IMR-90 (cell line): ENCODE results near the gene CIAO2B. TPM values are rescaled to one million over a fixed set of nuclear protein-coding genes. Genes with fewer than 3 reads are reported as not detected.
A peak's percentile ranks its signal among the peaks of the same experiment; 100 is the strongest.

Source experiments
- ATAC-seq: fragments of 200-7000 bp; cut with Tn5 transposase; 2 replicates; pipeline ENCODE4 v1.9.1; 2020; ENCODE audit warnings: low read depth, mild to moderate bottlenecking, moderate library complexity
- BruUV-seq: library from RNA; stranded (reverse); fragments of 400-500 nt; replicated peaks from 2 replicates; lab custom pipeline; 2021; lab: Mats Ljungman, UMichigan
- CTCF ChIA-PET: fragments of 300-600 bp; formaldehyde crosslinking; extraction: SDS; loops from one replicate; lab custom pipeline; 2021; ENCODE audit warnings: antibody characterized with exemption; lab: Yijun Ruan, JAX
- POLR2A ChIA-PET: fragments of 300-600 bp; sonication (Branson Sonifier 250); formaldehyde crosslinking; loops from one replicate; lab custom pipeline; 2022; ENCODE audit warnings: antibody characterized with exemption; ENCODE audit not compliant: unreplicated experiment; lab: Charles Lee
- DNase-seq: peaks from one replicate; pipeline ENCODE4 v3.0.0; 2013
- H2AFZ ChIP-seq: replicated peaks from 2 replicates; pipeline ENCODE3; 2013; ENCODE audit warnings: low read length, mild to moderate bottlenecking; ENCODE audit not compliant: poor library complexity
- H2AK5ac ChIP-seq: 2 replicates; pipeline ENCODE4 v1.6.1; 2013; ENCODE audit warnings: low read depth, low read length, inconsistent platforms
- H2AK9ac ChIP-seq: replicated peaks from 2 replicates; pipeline ENCODE3; 2013; ENCODE audit warnings: mild to moderate bottlenecking, low read depth, low read length, moderate library complexity; ENCODE audit not compliant: poor library complexity
- H2BK120ac ChIP-seq: 2 replicates; pipeline ENCODE4 v1.6.1; 2013; ENCODE audit warnings: low read depth, low read length, inconsistent platforms
- H2BK15ac ChIP-seq: 3 replicates; pipeline ENCODE4 v1.6.1; 2013; ENCODE audit warnings: low read depth, low read length, inconsistent platforms
- H2BK20ac ChIP-seq: 2 replicates; pipeline ENCODE4 v1.6.1; 2013; ENCODE audit warnings: low read depth, mild to moderate bottlenecking, inconsistent platforms, low read length, moderate library complexity
- H2BK5ac ChIP-seq: 2 replicates; pipeline ENCODE4 v1.6.1; 2013; ENCODE audit warnings: mild to moderate bottlenecking, low read depth, low read length, inconsistent platforms; ENCODE audit not compliant: poor library complexity, severe bottlenecking
- H3K14ac ChIP-seq: replicated peaks from 2 replicates; pipeline ENCODE4 v1.6.1; 2013; ENCODE audit warnings: low read depth, low read length, inconsistent platforms
- H3K18ac ChIP-seq: 2 replicates; pipeline ENCODE4 v1.6.1; 2013; ENCODE audit warnings: low read depth, low read length, control low read depth
- H3K23ac ChIP-seq: 2 replicates; pipeline ENCODE4 v1.6.1; 2013; ENCODE audit warnings: low read depth, low read length, inconsistent platforms
- H3K27ac ChIP-seq: 2 replicates; pipeline ENCODE4 v1.5.1; 2013; ENCODE audit warnings: mild to moderate bottlenecking, control low read depth, low read length; ENCODE audit not compliant: insufficient read depth
- H3K27me3 ChIP-seq: 2 replicates; pipeline ENCODE4 v1.6.1; 2013; ENCODE audit warnings: low read length; ENCODE audit not compliant: control insufficient read depth, insufficient read depth
- H3K36me3 ChIP-seq: 2 replicates; pipeline ENCODE4 v1.6.1; 2013; ENCODE audit warnings: low read length, mixed read lengths; ENCODE audit not compliant: control insufficient read depth, insufficient read depth
- H3K4ac ChIP-seq: 2 replicates; pipeline ENCODE4 v1.6.1; 2013; ENCODE audit warnings: low read depth, low read length, inconsistent platforms
- H3K4me1 ChIP-seq: 2 replicates; pipeline ENCODE4 v1.6.1; 2013; ENCODE audit warnings: low read length, mixed read lengths; ENCODE audit not compliant: control insufficient read depth, insufficient read depth
- H3K4me2 ChIP-seq: 2 replicates; pipeline ENCODE4 v1.6.1; 2013; ENCODE audit warnings: low read depth, mild to moderate bottlenecking, control low read depth, low read length, moderate library complexity
- H3K4me3 ChIP-seq: 2 replicates; pipeline ENCODE4 v1.5.1; 2013; ENCODE audit warnings: low read depth, mild to moderate bottlenecking, control low read depth, low read length, moderate library complexity; ENCODE audit not compliant: insufficient read depth
- H3K56ac ChIP-seq: 2 replicates; pipeline ENCODE4 v1.6.1; 2013; ENCODE audit warnings: low read length, inconsistent platforms; ENCODE audit not compliant: insufficient read depth; ENCODE audit errors: extremely low read depth
- H3K79me1 ChIP-seq, 2 experiments: 2 replicates each; pipeline ENCODE4 v1.6.1; 2013; ENCODE audit warnings: low read length in 2 of 2, inconsistent platforms in 1 of 2, low read depth in 1 of 2
- H3K9ac ChIP-seq: 2 replicates; pipeline ENCODE4 v1.6.1; 2013; ENCODE audit warnings: low read depth, low read length, control low read depth
- H3K9me1 ChIP-seq: 2 replicates; pipeline ENCODE4 v1.6.1; 2013; ENCODE audit warnings: low read length, inconsistent platforms; ENCODE audit not compliant: insufficient read depth
- H3K9me3 ChIP-seq: 2 replicates; pipeline ENCODE4 v1.6.1; 2013; ENCODE audit warnings: low read length; ENCODE audit not compliant: control insufficient read depth, insufficient read depth
- H4K20me1 ChIP-seq: 2 replicates; pipeline ENCODE4 v1.6.1; 2013; ENCODE audit warnings: low read length, inconsistent platforms; ENCODE audit not compliant: insufficient read depth
- H4K5ac ChIP-seq: 2 replicates; pipeline ENCODE4 v1.6.1; 2013; ENCODE audit warnings: mild to moderate bottlenecking, low read depth, low read length, control low read depth
- H4K8ac ChIP-seq, 2 experiments: 2 replicates each; pipeline ENCODE4 v1.6.1; 2013; ENCODE audit warnings: low read depth in 2 of 2, low read length in 2 of 2, control low read depth in 1 of 2, inconsistent platforms in 1 of 2
- H4K91ac ChIP-seq: 2 replicates; pipeline ENCODE4 v1.6.1; 2013; ENCODE audit warnings: low read depth, low read length, inconsistent platforms; ENCODE audit not compliant: insufficient read depth
- NFE2L2 ChIP-seq: fragments of 150-350 bp; IDR thresholded peaks from 2 replicates; pipeline ENCODE4 v1.6.1; 2016; ENCODE audit warnings: low read depth, mild to moderate bottlenecking, low read length
- POLR2A ChIP-seq: IDR thresholded peaks from 2 replicates; pipeline ENCODE4 v1.6.1; 2012; ENCODE audit warnings: mild to moderate bottlenecking, low read depth, low read length
- RFX5 ChIP-seq: IDR thresholded peaks from 2 replicates; pipeline ENCODE4 v1.8.0; 2012; ENCODE audit warnings: low read depth, mild to moderate bottlenecking, low read length, moderate library complexity
- USF2 ChIP-seq: fragments of 150-350 bp; IDR thresholded peaks from 2 replicates; pipeline ENCODE4 v1.6.1; 2017; ENCODE audit warnings: mild to moderate bottlenecking, antibody characterized with exemption, low read length, low read depth
- WGBS, 2 experiments: methylation state at CpG; one replicate each; pipeline versions ENCODE4 v1.1.5 to v1.1.7; 2013; ENCODE audit warnings: missing lambda C conversion rate in 2 of 2; ENCODE audit not compliant: insufficient read length in 1 of 2; ENCODE audit errors: extremely low coverage in 2 of 2; 5-methylcytosine and 5-hydroxymethylcytosine counted together
- dilution Hi-C: fragments of 300-500 bp; cut with HindIII; formaldehyde crosslinking; loops from one replicate; pipeline ENCODE4 v1.14.3; 2018; ENCODE audit warnings: low sequenced_read_pairs; ENCODE audit not compliant: unreplicated experiment
- in situ Hi-C: fragments of 300-500 bp; cut with MboI; formaldehyde crosslinking; loops from 3 replicates; pipeline ENCODE4 v1.14.3; 2019; ENCODE audit warnings: low sequenced_read_pairs, inconsistent platforms, mixed read lengths
- intact Hi-C: fragments of 100-400 bp; cut with micrococcal nuclease; formaldehyde crosslinking; loops from 2 replicates; pipeline ENCODE4 v1.10.0; 2022
- polyA plus RNA-seq, 3 experiments: library from polyadenylated mRNA; depleted of rRNA; stranded (reverse); fragments of >200 nt; gene quantifications; 2 replicates each; pipeline ENCODE4 v1.2.3, GENCODE V29; 2012; ENCODE audit warnings: low replicate concordance in 1 of 3
- total RNA-seq: library from RNA; depleted of rRNA; stranded (reverse); fragments of >200 nt; gene quantifications from 2 replicates; pipeline ENCODE4 v1.2.3, GENCODE V29; 2012
- TF ChIP-seq, protein P1 (sequence below): conservative IDR thresholded peaks from 2 replicates; pipeline ENCODE4 v1.5.1; 2012; ENCODE audit warnings: mild to moderate bottlenecking, low read depth, low read length, improper control_type of control experiment

Gene CIAO2B
- total and polyA plus RNA-seq, 2 of the 4 experiments (the other 2 are of a cell fraction) = 148 to 234 TPM

GRCh38 chr16:66948837-66949225, 14.6 kb upstream of the CIAO2B start:
- Histone ChIP-seq H4K8ac (no peak overlapping the region), H4K91ac (no peak overlapping the region), H3K27me3 (peaks cover 16% of the 10 kb centered on the region; the same call in 1 of the 2 replicates), H2BK15ac (no peak overlapping the region), H3K56ac (no peak overlapping the region), H3K27ac (no peak overlapping the region), H3K4me3 (no peak overlapping the region), H2BK120ac (no peak overlapping the region), H3K9ac (no peak overlapping the region), H3K18ac (no peak overlapping the region), H2BK20ac (no peak overlapping the region), H2AK5ac (no peak overlapping the region), H4K20me1 (no peaks in the 10 kb centered on the region), H3K9me3 (peaks cover 2% of the 10 kb centered on the region; the same call in 1 of the 2 replicates), H3K4me2 (peak overlapping the region; percentile 98; the same call in 1 of the 2 replicates), H3K79me1 (no peaks in the 10 kb centered on the region), H3K14ac (no peak overlapping the region), H4K5ac (no peak overlapping the region), H3K9me1 (no peaks in the 10 kb centered on the region), H3K4ac (no peak overlapping the region), H3K4me1 (peaks cover 6% of the 10 kb centered on the region), H2BK5ac (no peak overlapping the region), H2AFZ (peak overlapping the region; percentile 90), H3K23ac (no peak overlapping the region), H3K36me3 (peaks cover 2% of the 10 kb centered on the region; the same call in 1 of the 2 replicates), H2AK9ac (no peak overlapping the region)
- ATAC-seq = no peak
- no TSS peak for BruUV-seq
- TF ChIP-seq NFE2L2 = no peak
- TF ChIP-seq RFX5 = no peak
- TF ChIP-seq, protein P1, sequence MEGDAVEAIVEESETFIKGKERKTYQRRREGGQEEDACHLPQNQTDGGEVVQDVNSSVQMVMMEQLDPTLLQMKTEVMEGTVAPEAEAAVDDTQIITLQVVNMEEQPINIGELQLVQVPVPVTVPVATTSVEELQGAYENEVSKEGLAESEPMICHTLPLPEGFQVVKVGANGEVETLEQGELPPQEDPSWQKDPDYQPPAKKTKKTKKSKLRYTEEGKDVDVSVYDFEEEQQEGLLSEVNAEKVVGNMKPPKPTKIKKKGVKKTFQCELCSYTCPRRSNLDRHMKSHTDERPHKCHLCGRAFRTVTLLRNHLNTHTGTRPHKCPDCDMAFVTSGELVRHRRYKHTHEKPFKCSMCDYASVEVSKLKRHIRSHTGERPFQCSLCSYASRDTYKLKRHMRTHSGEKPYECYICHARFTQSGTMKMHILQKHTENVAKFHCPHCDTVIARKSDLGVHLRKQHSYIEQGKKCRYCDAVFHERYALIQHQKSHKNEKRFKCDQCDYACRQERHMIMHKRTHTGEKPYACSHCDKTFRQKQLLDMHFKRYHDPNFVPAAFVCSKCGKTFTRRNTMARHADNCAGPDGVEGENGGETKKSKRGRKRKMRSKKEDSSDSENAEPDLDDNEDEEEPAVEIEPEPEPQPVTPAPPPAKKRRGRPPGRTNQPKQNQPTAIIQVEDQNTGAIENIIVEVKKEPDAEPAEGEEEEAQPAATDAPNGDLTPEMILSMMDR = no peak
- no peak for TF ChIP-seq USF2
- TF ChIP-seq POLR2A = no peak
- DNase-seq = no peak
- dilution Hi-C loops (no loop called here), intact Hi-C loops (no loop called here), in situ Hi-C loops (no loop called here)
- ChIA-PET CTCF (interaction anchor here (1.5 kb wide), 1 partner anchor 12 kb away, joined by 4 read pairs; the partner anchor contains the start of gene CES3), POLR2A (no interaction called here)
- 15% methylated on average over 12 of the region's 21 CpGs; no CpG with 5 or more reads in 1 of the 2 experiments for WGBS, 2 experiments
